Embryonic facial prominence (tissue), 1 donor: ENCODE data around the gene RCAN2.
A peak's percentile ranks its signal among the peaks of the same experiment; 100 is the strongest.
"Not testable (repeated sequence)": the region's sequence is repeated elsewhere in the genome, so short reads cannot be mapped to it uniquely, and the experiment has no call there.

ENCODE experiments used
- DNase-seq: peaks from one replicate; pipeline ENCODE4 v3.0.0-alpha.2; 2016; ENCODE audit errors: extremely low spot score

The RCAN2 gene

DNA sequence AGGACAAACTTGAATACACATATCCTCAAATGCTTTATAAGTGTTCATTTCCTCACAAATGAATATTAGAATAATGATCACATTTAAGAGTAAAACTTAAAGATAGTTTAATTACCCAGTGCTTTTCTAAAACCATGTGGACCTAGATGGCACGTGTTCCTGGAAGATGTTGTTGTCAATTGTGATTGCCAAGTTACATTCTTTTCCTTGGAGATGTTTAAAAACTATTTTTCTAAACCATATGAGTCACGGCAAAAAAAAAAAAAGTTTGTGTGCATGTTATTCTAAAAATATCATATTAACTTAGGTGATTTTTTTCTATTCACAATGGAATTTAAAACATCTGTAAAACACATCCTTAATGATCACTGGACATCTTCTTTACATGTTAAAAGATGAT lies 51.1 kb downstream of the RCAN2 start:
- no peak for DNase-seq

DNA sequence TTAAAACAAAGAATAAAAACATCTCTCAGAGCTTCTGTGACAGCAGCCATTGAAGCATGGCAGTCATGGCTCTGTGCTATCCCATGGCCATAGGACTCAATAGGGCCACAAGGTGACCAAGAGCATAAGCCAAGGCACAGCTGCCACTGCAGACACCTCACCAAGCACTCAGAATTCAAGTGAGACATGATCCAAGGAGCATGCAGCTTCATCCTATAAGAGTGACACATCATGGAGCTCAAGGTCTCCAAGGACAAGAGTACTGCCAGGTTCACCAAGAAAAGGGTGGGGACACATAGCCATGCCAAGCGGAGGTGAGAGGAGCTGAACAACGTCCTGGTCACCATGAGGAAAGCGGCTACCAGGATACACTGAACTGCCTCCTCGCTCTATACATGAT lies 53.0 kb downstream of the RCAN2 start:
- no peak for DNase-seq

DNA sequence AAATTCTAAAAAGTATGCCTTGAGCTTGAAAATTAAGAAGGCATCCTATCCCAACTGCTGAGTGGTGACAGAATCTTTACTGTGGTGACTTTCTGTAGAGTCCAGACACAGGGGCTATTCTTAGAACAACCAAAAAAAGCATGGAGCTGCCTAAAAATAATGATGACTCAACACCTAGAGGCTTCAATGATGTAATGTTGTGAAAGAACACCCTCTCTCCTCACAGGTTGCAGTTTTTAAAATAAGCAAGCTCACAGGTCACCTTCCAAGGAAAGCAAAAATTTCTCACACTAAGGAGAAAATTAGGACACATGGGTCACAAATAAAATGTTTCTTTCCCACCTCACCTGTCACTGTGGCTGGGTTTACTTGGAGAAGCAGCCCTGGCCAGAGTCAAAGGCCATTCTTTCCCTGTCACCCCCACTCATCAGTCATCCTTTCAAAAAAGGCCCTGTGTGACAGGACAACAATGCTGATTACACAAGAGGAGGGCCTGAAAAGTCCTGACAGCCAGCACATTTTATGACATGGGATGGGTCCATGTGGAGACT lies 53.5 kb downstream of the RCAN2 start:
- no peak for DNase-seq

DNA sequence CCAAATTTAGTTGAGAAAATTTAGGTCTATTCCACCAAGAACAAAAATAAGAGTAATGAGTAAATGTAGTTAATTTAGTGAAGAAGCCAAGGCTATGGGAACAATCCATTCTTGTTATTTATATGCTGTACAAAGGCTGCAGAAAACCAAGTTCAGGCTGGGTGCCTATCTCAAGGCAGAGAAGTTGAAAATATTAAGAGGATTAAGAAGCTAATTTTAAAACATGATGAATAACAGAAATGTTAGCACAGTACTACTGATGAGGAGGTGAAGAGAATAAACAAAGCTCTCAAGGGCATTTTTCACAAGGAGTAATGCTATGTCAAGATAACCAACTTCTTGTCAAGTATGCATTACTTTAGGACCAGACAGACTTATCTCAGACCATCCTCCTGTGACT lies 68.6 kb downstream of the RCAN2 start:
- no peak for DNase-seq

DNA sequence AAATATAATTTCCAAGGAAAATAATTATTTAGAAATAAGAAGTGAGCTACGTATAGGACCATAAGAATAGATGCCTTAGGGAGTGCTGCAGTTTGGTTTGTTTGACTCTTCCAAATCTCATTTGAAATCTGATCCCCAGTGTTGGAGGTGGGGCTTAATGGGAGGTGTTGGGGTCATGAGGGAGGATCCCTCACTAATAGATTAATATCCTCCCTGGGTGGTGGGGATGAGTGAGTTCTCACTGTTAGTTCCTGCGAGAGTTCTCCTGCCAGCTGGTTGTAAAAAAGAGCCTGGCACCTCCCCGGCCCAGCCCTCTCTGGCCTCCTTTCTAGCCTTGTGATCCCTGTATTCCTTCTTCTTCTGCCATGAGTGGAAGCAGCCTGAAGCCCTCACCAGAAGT lies 69.3 kb downstream of the RCAN2 start:
- DNase-seq, result no peak

DNA sequence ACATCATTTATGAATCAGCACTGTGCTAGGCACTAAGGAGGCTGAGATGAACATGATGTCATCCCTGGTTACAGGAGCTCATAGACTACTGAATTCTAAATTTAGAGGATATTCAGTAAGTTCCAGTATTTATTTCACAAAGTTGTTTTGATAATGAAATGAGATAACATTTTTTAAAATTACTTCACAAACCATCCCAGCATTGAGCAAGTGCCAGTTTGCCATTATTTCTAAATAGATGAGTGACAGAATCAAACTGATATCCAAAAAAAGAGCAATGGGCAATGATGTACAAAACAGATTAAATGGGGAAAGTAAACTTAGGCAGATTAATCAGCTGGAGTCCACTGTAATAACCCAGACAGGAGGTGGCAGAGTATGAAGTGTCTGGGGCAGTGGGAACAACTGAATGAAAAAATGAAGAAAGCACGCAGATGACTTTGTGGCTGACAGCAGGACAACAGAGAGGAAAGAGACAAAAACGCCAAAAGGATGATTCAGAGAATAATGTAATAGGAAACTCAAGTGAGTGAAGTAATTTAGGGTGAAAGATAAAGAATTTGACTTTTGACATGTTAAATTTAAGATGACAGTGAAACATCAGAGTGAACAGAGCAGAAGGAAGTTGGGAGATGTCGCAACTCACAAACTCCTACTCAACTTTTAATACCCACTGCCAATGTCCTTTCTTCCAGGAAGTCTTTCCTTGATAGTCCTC lies 70.2 kb downstream of the RCAN2 start:
- DNase-seq, result no peak

DNA sequence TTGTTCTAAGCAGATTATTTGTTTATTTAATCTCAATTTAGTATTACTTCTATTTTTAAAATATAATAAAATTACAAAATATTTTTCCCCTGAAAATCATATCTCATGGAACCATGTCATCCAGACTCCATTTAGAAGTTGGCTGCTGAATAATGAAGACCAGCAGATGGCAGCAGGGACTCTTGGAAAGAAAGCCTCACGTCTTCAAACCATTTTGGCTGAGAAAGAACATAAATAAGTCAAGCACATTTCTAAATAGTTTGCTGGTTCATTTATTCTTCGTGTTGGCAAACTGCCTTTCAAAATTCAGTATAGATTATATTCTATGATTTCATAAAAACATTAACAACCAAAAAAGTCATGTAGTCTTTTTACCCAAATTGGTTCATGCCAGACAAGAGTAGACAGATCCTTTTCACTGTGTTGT lies 71.7 kb downstream of the RCAN2 start:
- peak; percentile 66 for DNase-seq

DNA sequence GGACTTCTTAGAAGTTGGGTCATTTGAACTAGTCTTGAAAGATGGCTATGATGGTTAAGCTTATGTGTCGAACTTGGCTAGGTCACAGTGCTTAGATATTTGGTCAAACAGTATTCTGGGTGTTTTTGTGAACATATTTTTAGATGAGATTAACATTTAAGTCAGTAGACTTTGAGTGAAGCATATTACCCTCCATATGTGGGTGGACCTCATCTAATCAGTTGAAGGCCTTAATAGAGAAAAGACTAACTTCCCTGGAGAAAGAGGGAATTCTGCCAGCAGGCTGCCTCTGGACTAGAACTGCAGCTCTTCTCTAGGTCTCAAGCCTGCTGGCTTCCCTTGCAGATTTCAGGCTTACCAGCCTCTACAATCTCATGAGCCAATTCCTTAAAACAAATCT lies 76.9 kb downstream of the RCAN2 start:
- DNase-seq, result no peak

DNA sequence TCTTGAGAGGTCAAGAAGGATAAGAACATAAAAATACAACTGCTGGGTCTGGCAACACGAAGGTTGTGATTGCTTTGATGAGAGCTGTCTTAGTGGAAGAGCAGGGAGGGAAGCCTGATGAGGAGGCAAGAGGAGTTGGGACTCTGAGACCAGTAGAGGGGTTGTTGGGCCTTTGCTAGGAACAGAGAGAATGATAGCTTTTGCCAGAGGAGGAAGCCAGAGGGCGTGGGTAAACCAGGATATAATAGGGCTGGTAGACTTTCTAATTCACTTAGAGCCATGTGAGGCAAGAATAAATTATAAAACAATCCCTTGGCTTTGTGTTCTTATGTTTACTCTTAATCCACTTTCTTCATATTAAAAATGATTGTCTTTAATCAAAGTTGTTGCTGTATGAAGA lies 78.6 kb downstream of the RCAN2 start:
- no peak for DNase-seq

DNA sequence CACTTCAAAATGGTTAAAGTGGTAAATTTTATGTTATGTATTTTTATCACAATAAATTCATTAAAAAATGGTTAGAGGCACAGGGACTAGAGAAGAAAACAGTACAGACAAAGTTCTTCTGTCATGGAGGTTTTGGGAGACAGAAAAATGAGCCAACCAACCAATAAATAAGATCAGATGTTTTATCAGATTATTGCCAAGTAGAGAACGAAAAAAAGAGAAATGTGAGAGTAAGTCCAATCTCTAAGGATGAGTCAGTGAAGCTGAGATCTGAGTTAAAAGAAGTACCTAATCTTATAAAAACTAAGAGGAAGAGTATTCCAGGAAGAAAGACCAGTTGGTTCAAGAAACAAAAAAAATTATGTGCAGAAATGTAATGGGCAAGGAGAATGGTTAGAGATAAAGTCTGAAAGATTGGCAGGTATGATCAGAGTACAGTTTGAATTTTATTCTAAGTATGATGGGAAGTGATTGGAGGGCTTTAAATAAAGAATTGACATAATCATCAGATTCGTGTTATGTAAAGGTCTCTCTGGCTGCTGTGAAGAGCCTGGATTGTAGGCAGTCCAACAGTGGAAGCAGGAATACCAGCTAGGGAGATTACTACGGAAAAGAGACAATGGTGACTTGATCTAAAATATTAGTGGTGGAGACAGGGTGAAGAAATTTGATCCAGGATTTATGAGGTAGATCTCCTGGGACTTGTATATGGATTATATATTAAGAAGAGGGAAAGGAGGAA lies 79.6 kb downstream of the RCAN2 start:
- no peak for DNase-seq

DNA sequence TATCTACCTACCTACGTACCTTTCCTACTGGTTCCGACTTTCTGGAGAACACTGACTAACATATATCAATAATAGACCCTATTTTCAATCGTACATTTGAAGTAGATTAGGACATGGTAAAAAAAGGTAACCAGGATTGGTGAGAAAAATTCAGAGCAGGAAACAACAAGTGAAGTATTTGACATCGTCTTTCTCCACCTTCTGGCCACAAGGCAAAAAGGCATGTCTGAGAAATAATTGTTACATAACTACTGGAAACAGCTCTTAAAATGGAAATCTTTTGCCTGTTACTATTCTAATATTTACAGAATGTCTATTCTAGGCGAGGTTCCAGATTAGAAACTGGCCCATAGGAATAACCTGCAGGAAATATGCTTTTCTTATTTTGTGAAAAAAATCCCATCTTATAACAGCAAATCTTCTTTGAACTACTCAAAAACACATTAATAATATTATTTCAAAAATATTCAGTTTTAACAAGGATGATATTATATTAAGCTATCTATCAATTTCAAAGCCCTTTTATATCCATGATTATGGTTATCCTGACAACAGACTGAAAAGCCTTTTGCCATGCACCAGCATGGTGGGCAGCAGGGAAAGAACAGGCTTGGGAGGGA lies 80.8 kb downstream of the RCAN2 start:
- no peak for DNase-seq

DNA sequence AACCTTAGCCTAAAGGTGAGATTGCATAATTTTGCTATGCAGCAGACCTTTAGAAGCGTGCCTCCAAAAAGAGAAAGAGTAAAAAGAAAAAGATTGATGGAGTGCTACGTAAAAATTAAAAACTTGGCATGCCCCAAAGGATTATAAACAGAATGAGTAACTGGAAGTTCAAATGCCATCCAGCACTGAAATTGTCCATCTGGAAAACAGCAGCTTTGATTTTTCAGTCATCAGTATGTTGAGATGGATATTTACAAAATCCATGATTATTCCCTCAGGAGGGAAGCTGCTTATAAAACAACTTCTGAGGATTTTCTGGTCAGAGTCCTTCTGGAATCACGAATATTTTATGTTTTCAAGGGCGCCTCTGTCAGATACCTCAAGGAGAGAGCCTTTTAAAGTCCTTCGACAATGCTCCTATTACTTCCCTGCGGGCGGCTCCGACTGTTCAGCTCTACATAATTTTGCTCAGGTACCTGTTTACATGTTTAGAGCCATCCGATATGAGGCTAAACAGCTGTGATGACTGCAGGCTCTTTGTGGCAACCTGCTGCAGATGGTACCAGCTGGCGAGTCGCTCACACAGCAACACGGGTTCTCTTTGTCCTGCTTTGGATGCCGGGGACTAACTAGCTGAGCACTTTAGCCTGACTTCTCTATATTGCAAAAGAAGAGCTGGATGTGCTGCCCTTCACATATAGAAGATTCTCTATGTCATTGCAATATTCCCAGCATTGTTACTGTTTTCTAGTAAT lies 83.3 kb downstream of the RCAN2 start:
- DNase-seq, result no peak

DNA sequence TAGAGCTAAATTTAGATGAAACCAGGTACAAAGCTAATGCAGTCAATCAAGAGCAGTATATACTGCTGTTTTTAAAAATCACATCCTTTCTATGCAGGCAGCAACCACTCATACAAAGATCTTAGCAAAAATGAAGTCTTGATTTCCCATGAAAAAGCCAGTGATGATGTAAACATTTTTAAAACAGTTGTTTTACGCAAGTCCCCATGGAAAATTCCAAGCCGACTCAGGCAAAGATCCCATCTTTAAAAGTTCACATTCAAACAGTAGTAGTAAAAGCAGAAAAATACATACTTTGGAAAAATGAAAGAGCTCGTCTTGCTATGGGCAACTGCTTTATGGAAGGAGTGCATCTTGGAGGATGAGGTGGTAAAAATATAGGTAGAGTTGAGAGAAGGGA lies 84.0 kb downstream of the RCAN2 start:
- no peak for DNase-seq

DNA sequence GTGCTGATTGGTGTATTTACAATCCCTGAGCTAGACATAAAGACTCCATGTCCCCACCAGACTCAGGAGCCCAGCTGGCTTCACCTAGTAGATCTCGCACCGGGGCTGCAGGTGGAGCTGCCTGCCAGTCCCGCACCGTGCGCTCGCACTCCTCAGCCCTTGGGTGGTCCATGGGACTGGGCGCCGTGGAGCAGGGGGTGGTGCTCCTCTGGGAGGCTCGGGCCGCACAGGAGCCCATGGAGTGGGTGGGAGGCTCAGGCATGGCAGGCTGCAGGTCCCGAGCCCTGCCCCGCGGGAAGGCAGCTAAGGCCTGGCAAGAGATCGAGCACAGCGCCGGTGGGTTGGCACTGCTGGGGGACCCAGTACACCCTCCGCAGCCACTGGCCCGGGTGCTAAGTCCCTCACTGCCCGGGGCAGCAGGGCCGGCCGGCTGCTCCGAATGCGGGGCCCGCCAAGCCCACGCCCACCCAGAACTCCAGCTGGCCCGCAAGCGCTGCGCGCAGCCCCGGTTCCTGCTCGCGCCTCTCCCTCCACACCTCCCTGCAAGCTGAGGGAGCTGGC lies 85.5 kb downstream of the RCAN2 start:
- DNase-seq, result not testable (repeated sequence)

DNA sequence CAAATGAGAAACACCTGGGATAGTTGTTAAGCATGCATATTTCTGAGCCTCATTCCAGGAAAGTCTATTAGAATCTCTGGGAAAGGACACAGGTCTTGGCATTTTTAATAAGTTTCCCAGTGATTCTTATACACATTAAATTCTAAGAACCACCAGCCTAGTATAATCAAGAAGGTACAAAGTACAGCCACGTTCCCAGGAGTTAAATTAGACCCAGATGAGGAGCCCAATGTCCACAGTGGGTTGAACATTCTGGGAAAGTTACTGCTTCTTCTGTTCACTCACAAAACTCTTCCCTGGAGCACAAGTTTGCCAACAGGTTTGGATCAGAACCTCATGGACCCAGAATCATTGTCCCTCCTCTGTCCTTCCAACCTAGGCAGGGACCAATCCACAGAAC lies 90.4 kb downstream of the RCAN2 start:
- no peak for DNase-seq

DNA sequence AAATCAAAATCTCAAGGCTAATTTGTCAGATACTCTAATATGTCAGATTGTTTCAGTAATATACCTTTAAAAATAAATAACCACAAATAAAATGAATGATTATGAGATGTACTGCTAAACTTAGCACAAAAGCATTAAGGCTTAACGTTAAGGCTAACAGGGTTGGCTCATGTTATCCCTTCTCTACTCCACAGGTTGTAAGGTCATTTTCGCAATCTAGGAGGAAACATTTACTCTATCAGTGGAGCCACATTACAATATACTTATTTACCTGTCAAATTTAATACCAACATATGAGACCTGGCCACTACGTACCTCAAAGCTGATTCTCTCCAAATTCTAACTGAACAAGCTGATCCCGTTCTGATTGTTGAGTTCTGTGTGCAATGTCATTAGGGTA lies 95.7 kb downstream of the RCAN2 start:
- no peak for DNase-seq

DNA sequence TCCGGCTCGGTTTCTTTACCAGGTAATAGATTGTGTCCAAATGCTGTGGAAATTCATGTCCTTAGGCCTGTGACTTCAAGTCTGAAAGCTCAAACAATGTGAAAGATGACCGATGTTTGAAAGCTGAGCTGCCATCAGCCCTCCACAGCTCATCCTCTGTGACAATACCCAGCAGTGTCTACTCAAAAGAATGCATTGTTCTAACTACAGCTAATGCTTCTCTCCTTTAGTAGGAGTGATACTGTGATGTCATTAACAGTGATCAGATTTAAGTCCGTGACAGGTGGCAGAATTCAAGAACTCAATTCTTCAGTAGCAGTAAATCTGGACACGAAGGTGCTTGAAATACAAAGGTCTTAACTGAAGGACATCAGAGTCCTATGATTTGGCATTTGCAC lies 97.3 kb downstream of the RCAN2 start:
- no peak for DNase-seq

DNA sequence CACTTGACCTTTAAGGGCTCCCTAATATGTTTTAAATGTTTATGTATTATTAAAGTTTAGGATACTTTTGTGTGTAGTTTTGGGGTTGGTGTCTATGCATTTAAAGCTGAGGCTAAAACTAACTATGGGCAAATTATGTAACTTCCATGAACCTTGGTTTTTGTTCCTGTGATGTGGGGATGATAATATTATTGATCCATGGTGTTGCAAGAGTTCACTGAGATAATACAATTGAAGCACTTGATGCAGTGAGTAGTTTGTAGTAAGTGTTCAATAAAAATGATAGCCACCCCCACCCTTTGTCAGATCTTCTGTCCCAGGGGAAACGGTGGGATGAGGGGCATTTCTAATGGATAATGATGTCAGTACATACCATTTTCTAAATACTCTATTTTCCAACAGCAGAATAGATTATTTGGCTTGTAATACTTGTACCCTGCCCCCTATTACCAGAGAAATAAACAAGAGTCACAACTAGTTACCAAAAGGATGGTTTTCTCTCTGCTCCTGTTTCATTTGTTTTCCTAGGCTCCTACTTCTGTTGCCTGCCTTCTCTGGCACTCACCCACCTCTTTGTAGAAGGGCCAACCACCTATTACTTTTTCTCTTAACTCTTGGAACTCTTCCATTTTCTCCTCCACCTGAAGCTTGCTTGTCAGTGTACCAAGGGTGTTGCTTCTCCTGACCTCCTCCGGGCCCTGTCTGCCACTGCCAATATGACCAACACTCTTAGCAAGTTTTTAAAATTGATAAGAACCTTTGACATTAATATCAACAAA lies 97.9 kb downstream of the RCAN2 start:
- no peak for DNase-seq

DNA sequence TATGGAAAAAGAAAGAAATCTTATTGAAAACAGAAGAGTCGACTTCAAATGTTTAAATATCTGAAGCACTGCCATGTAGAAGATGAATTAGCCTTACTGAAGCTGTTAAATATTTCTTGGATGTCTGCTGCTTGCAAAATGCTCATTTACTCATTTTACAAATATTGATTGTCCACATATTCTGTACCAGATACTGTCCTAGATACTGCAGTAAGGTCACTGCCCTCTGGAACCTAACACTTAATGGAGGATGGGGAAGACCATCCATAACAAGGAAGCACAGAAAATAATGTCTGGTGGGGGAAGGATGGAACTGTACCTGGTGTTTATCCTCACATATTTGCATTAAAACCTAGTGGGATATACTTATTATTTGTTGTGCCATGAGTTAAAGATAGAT lies 99.0 kb downstream of the RCAN2 start:
- DNase-seq, result no peak

DNA sequence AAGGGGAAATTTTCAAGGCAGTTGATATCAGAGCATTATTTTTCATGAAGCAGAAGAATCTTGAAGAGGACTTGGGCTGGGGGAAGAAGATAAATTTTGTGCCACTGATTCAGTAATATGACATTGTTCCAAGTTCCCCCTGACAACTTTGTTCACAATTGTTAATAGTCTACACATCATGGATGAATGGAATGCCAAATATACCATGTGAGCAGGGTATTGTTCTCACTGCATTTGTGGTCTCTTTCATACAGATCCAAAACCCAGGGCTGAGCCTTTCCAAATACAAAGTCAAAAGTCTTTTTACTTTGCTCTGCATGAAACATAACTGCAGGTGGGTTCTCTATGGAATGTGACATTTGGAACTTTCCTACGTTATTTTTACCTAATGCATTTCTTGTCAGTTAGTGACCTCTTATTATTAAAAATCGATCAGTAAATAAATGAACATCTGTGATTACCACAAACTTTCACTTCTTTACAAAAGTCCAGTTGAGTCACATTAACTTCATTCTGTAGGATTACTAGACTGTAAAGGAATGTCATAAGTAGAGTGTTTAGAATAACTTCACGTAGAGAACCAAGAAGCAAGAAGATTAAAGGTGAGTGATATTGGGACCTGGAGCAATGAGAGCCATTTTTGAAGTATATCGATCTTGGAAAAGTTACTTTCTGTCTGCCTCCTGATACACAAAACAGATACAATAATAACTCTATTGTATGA lies 100.9 kb downstream of the RCAN2 start:
- no peak for DNase-seq
